GM12873 (cell line): ENCODE data around the gene MIR17HG.

Experiments used
- CTCF ChIP-seq: IDR thresholded peaks from 2 replicates; pipeline ENCODE4 v1.5.1; 2012; ENCODE audit warnings: low read depth, mild to moderate bottlenecking, moderate library complexity, low read length, control low read depth; ENCODE audit not compliant: insufficient read depth; ENCODE audit errors: missing control alignments

The MIR17HG gene

GRCh38 chr13:91347202-91347995, at the start of gene MIR17HG:
TSS of gene MIR17HG (plus strand) at chr13:91347687.
- no peak for TF ChIP-seq CTCF

GRCh38 chr13:91298060-91298459, 49.4 kb upstream of the MIR17HG start:
- TF ChIP-seq CTCF = no peak

GRCh38 chr13:91302111-91302510, 45.4 kb upstream of the MIR17HG start:
- TF ChIP-seq CTCF = no peak

GRCh38 chr13:91303031-91303430, 44.5 kb upstream of the MIR17HG start:
- no peak for TF ChIP-seq CTCF

GRCh38 chr13:91304741-91305140, 42.7 kb upstream of the MIR17HG start:
- TF ChIP-seq CTCF = no peak

GRCh38 chr13:91305652-91306051, 41.8 kb upstream of the MIR17HG start:
- TF ChIP-seq CTCF = no peak

GRCh38 chr13:91307887-91308286, 39.6 kb upstream of the MIR17HG start:
- TF ChIP-seq CTCF = no peak

GRCh38 chr13:91308299-91308698, 39.2 kb upstream of the MIR17HG start:
- TF ChIP-seq CTCF = peak; percentile 50
